Esophagus mucosa (tissue), 1 donor: ENCODE measurements around the gene AMOTL1. TPM values are rescaled to one million over a fixed set of nuclear protein-coding genes. Genes with fewer than 3 reads are reported as not detected.

Source experiments
- total RNA-seq: library from RNA; stranded (reverse); gene quantifications from one replicate; pipeline ENCODE4 v1.2.4, GENCODE V29; 2023
- donor health status: DM: yes; HTN: yes; CAD: no.

The AMOTL1 gene
- total RNA-seq, 1 donor from 2014 or later, result 52.4 TPM

Other genes with a start within 250 kb of the AMOTL1 start
- 1.4 TPM for gene FUT4, start 224.4 kb upstream of the AMOTL1 start, total RNA-seq
- 0.80 TPM for gene PIWIL4, start 201.0 kb upstream of the AMOTL1 start, total RNA-seq
- gene CWC15, start 205.2 kb downstream of the AMOTL1 start, total RNA-seq, result 49.1 TPM
- gene KDM4D, start 205.4 kb downstream of the AMOTL1 start, total RNA-seq, result 0.32 TPM